K562 (cell line): ENCODE data around the gene OCIAD1. TPM values are rescaled to one million over a fixed set of nuclear protein-coding genes. Genes with fewer than 3 reads are reported as not detected.

Experiments used
- BCOR ChIP-seq: fragments of 450-650 bp; IDR thresholded peaks from 2 replicates; pipeline ENCODE4 v1.6.1; 2016
- GABPB2 ChIP-seq: fragments of 250-450 bp; sonication (Bioruptor Pico); conservative IDR thresholded peaks from 2 replicates; pipeline ENCODE4 v1.5.1; 2021; ENCODE audit warnings: mild to moderate bottlenecking
- HCFC1 ChIP-seq: IDR thresholded peaks from 2 replicates; pipeline ENCODE4 v1.6.1; 2012; ENCODE audit warnings: low read depth, low read length, improper control_type of control experiment
- MITF ChIP-seq: IDR thresholded peaks from 2 replicates; pipeline ENCODE4 v1.6.1; 2014; ENCODE audit warnings: antibody characterized with exemption
- PHF21A ChIP-seq: fragments of 450-650 bp; IDR thresholded peaks from 2 replicates; pipeline ENCODE4 v1.6.1; 2017; ENCODE audit warnings: low read depth, borderline replicate concordance
- STAT5A ChIP-seq: IDR thresholded peaks from 2 replicates; pipeline ENCODE4 v1.6.1; 2012; ENCODE audit warnings: low read length, inconsistent platforms, borderline replicate concordance
- TEAD1 ChIP-seq, 2 experiments: fragments of 450-650 bp in 1 of 2; sonication (generic) in 1 of 2; formaldehyde crosslinking; IDR thresholded peaks; 2 replicates each; pipeline versions ENCODE4 v1.4.0 to v1.8.0; 2020 to 2022; ENCODE audit warnings: mild to moderate bottlenecking in 2 of 2, missing genetic modification reagents in 1 of 2
- TEAD2 ChIP-seq: fragments of 450-650 bp; IDR thresholded peaks from 2 replicates; pipeline ENCODE4 v1.6.1; 2016; ENCODE audit warnings: missing genetic modification characterization, control low read depth, missing compliant biosample characterization
- TRIM25 ChIP-seq: fragments of 450-650 bp; IDR thresholded peaks from 2 replicates; pipeline ENCODE4 v1.7.0; 2016; ENCODE audit warnings: borderline replicate concordance
- ZBED1 ChIP-seq: IDR thresholded peaks from 2 replicates; pipeline ENCODE4 v1.6.1; 2014
- ZBTB34 ChIP-seq: fragments of 250-450 bp; sonication (Bioruptor Pico); IDR thresholded peaks from 2 replicates; pipeline ENCODE4 v1.8.0; 2021; ENCODE audit warnings: mild to moderate bottlenecking, moderate library complexity
- ZNF318 ChIP-seq, 2 experiments: fragments of 450-650 bp; IDR thresholded peaks; 2 replicates each; pipeline ENCODE4 v1.6.1; 2016; ENCODE audit warnings: mild to moderate bottlenecking in 2 of 2, borderline replicate concordance in 1 of 2, low read depth in 1 of 2, moderate library complexity in 1 of 2
- ZNF384 ChIP-seq: IDR thresholded peaks from 2 replicates; pipeline ENCODE4 v1.6.1; 2012; ENCODE audit warnings: low read depth, low read length, improper control_type of control experiment
- ZNF764 ChIP-seq: fragments of 250-450 bp; sonication (Bioruptor Pico); IDR thresholded peaks from 2 replicates; pipeline ENCODE4 v1.4.0; 2020; ENCODE audit warnings: low read depth, mild to moderate bottlenecking, moderate library complexity
- polyA plus RNA-seq, 8 experiments: library from polyadenylated mRNA; depleted of rRNA in 4 of 8; stranded (reverse) in 5 of 8; unstranded in 3 of 8; fragments of >200 nt; fragmentation: Nextera tagmentation in 2 of 8; fragmentation: Illumina TruSeq in 1 of 8; extraction: Ambion mirVana in 2 of 8; extraction: Trizol in 1 of 8; gene quantifications; 2 replicates each; pipeline versions ENCODE4 v1.2.1 to v1.2.3, GENCODE V29; 2011 to 2014; ENCODE audit warnings: inconsistent platforms in 1 of 8, missing spikeins in 1 of 8
- total RNA-seq, 7 experiments: library from RNA; depleted of rRNA in 6 of 7; stranded (reverse); fragments of >200 nt in 6 of 7; fragmentation: Illumina TruSeq in 2 of 7; extraction: Trizol in 2 of 7; gene quantifications; 2 replicates each; pipeline versions ENCODE4 v1.2.1 to v1.2.3, GENCODE V29; 2011 to 2021; ENCODE audit warnings: low replicate concordance in 1 of 7

The OCIAD1 gene
- total and polyA plus RNA-seq, 9 of the 15 experiments (the other 6 are each of a cell fraction or from before 2014, with no cell fraction given): 99.0 to 358 (median 196) TPM

- no peak for TF ChIP-seq ZNF318 (IDR thresholded peaks at IDR 0.05; ENCODE audit: borderline replicate concordance in 1 of 2, low read depth in 1 of 2)
- no peak for TF ChIP-seq TRIM25
- peak; percentile 41; the same call in 1 of the 2 replicates for TF ChIP-seq MITF
- no peak for TF ChIP-seq BCOR
- TF ChIP-seq ZNF764 (CRISPR knock-in tag): no peak
- TF ChIP-seq STAT5A: no peak
- TF ChIP-seq HCFC1: no peak
- no peak for TF ChIP-seq ZBED1
- TF ChIP-seq PHF21A: no peak
- TF ChIP-seq ZNF384: no peak
- no peak for TF ChIP-seq GABPB2 (CRISPR knock-in tag)
- no peak for TF ChIP-seq TEAD2 (tag)
- no peak for TF ChIP-seq ZBTB34 (CRISPR knock-in tag)
- no peak for TF ChIP-seq TEAD1 (CRISPR knock-in tag; IDR thresholded peaks at IDR 0.05)
Observed at GRCh38 chr4:48804584-48805301, 26.1 kb upstream of the OCIAD1 start (continued).
